PFSK-1 (cell line): ENCODE measurements around the gene ADAMTS1.

ENCODE experiments used
- FOXP2 ChIP-seq: optimal IDR thresholded peaks from 2 replicates; pipeline ENCODE3; 2011; ENCODE audit warnings: borderline replicate concordance, control low read depth, inconsistent platforms; ENCODE audit not compliant: insufficient read depth; ENCODE audit errors: extremely low read length, extremely low read depth
- POLR2AphosphoS5 ChIP-seq: IDR thresholded peaks from 2 replicates; pipeline ENCODE4 v1.6.1; 2012; ENCODE audit warnings: low read depth, mild to moderate bottlenecking, control low read depth, low read length, moderate library complexity
- SIN3A ChIP-seq: IDR thresholded peaks from 2 replicates; pipeline ENCODE4 v1.6.1; 2012; ENCODE audit warnings: mild to moderate bottlenecking, low read length, moderate library complexity, borderline replicate concordance; ENCODE audit not compliant: insufficient read depth
- TAF1 ChIP-seq: IDR thresholded peaks from 2 replicates; pipeline ENCODE4 v1.6.1; 2012; ENCODE audit warnings: low read length, control low read depth, borderline replicate concordance; ENCODE audit not compliant: insufficient read depth
- TF ChIP-seq, protein P1 (sequence below), 2 experiments: IDR thresholded peaks; 2 replicates each; pipeline versions ENCODE4 v1.6.1 to v1.8.0; 2011 to 2012; ENCODE audit warnings: low read depth in 2 of 2, low read length in 2 of 2, control low read depth in 1 of 2, inconsistent platforms in 1 of 2, mild to moderate bottlenecking in 1 of 2, moderate library complexity in 1 of 2; ENCODE audit not compliant: insufficient read depth in 1 of 2

Gene ADAMTS1

DNA sequence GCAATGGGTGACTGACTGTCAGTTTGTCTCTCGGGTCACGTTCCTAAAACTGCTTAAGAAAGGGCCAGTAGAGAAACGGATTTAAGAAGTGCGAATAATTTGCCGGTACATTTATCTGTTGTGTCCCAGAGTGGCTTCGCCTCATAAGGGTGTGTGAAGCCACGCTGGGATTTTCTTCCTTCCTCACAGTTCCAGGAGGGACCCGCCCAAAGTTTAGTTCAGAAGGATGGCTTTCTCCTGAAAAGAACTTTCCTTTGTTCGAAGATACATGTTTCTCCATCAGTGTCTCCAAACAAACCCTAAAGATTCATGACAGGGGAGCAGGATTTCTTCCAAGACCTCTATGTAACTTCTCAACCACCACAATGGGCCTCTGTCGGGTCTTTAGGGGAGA is 49.8 kb downstream of the ADAMTS1 start:
- TF ChIP-seq POLR2AphosphoS5 (no peak), SIN3A (no peak), FOXP2 (no peak), TAF1 (no peak)
- TF ChIP-seq, protein P1, sequence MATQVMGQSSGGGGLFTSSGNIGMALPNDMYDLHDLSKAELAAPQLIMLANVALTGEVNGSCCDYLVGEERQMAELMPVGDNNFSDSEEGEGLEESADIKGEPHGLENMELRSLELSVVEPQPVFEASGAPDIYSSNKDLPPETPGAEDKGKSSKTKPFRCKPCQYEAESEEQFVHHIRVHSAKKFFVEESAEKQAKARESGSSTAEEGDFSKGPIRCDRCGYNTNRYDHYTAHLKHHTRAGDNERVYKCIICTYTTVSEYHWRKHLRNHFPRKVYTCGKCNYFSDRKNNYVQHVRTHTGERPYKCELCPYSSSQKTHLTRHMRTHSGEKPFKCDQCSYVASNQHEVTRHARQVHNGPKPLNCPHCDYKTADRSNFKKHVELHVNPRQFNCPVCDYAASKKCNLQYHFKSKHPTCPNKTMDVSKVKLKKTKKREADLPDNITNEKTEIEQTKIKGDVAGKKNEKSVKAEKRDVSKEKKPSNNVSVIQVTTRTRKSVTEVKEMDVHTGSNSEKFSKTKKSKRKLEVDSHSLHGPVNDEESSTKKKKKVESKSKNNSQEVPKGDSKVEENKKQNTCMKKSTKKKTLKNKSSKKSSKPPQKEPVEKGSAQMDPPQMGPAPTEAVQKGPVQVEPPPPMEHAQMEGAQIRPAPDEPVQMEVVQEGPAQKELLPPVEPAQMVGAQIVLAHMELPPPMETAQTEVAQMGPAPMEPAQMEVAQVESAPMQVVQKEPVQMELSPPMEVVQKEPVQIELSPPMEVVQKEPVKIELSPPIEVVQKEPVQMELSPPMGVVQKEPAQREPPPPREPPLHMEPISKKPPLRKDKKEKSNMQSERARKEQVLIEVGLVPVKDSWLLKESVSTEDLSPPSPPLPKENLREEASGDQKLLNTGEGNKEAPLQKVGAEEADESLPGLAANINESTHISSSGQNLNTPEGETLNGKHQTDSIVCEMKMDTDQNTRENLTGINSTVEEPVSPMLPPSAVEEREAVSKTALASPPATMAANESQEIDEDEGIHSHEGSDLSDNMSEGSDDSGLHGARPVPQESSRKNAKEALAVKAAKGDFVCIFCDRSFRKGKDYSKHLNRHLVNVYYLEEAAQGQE (IDR thresholded peaks at IDR 0.05; ENCODE audit: insufficient read depth in 1 of 2, low read depth in 2 of 2, low read length in 2 of 2) = no peak

GRCh38 chr21:26794597-26795411 is 50.4 kb downstream of the ADAMTS1 start:
- TF ChIP-seq FOXP2 (no peak), POLR2AphosphoS5 (no peak), TAF1 (no peak), SIN3A (no peak)
- TF ChIP-seq, protein P1 (IDR thresholded peaks at IDR 0.05; ENCODE audit: insufficient read depth in 1 of 2, low read depth in 2 of 2, low read length in 2 of 2) = no peak

DNA sequence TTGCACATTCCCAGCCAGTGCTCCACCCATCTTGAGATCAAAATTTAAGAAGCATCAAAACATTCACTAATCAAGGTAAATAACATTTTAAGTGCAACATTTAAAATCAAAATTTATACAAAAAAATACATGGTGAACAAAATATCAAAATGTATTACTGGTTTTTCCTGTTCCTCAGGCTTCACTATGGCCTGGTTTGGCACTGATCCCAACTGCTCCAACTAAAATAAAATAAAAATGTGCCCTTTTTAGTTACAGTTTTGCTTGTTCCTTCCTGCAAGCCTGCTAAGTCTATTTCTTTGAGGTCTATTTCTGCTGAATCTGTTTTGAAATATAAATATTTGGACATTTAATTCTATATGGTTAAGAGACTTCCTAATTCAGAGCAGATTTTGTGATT is 54.9 kb downstream of the ADAMTS1 start:
- TF ChIP-seq TAF1 = no peak
- no peak for TF ChIP-seq FOXP2
- TF ChIP-seq, protein P1 (IDR thresholded peaks at IDR 0.05; ENCODE audit: insufficient read depth in 1 of 2, low read depth in 2 of 2, low read length in 2 of 2) = no peak
- no peak for TF ChIP-seq POLR2AphosphoS5
- TF ChIP-seq SIN3A = no peak

GRCh38 chr21:26788790-26789189 is 56.4 kb downstream of the ADAMTS1 start:
- TF ChIP-seq POLR2AphosphoS5 (no peak), TAF1 (no peak), FOXP2 (no peak), SIN3A (no peak)
- TF ChIP-seq, protein P1 (IDR thresholded peaks at IDR 0.05; ENCODE audit: insufficient read depth in 1 of 2, low read depth in 2 of 2, low read length in 2 of 2) = no peak
